ENCODE measurements around the gene RNF111. TPM values are rescaled to one million over a fixed set of nuclear protein-coding genes. Genes with fewer than 3 reads are reported as not detected.

Gene RNF111
- total and polyA plus RNA-seq, 4 donors, result 8.7 to 52.0 (median 19.5) TPM

DNA sequence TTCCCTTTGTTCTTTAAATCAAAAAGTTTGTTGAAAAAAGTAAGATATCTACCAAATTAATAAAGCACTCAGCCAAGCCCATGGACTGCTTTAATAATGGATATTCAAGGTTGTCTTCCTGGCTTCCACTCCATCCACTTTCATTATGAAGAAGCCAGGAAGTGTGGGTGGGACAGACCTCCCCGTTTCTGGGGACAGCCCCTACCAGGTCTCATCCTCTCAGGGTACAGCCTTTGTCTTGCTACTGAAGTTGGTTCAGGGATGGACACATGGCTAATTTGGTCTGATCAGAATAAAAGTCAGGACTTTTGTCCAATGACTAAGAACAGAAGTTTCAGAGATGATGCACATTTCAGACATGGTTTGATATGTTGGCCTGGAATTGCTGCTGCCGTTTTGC is 150.1 kb downstream of the RNF111 start:
- no peaks in the 10 kb centered on the region for H3K27me3 ChIP-seq (ENCODE audit: control insufficient read depth in 3 of 3, insufficient read depth in 3 of 3, low read length in 2 of 3)
- H3K9me3 ChIP-seq (ENCODE audit: control insufficient read depth in 4 of 4, insufficient read depth in 3 of 4, low read length in 3 of 4), result no peaks in the 10 kb centered on the region
- ATAC-seq (ENCODE audit: insufficient read depth, low FRiP score), result no peak
- H3K4me1 ChIP-seq (ENCODE audit: control insufficient read depth in 5 of 5, insufficient read depth in 5 of 5, low read length in 5 of 5), result peaks cover 0 to 3% (median 0%) of the 10 kb centered on the region in 5 donors
- no peak for DNase-seq
- TF ChIP-seq, protein P1, sequence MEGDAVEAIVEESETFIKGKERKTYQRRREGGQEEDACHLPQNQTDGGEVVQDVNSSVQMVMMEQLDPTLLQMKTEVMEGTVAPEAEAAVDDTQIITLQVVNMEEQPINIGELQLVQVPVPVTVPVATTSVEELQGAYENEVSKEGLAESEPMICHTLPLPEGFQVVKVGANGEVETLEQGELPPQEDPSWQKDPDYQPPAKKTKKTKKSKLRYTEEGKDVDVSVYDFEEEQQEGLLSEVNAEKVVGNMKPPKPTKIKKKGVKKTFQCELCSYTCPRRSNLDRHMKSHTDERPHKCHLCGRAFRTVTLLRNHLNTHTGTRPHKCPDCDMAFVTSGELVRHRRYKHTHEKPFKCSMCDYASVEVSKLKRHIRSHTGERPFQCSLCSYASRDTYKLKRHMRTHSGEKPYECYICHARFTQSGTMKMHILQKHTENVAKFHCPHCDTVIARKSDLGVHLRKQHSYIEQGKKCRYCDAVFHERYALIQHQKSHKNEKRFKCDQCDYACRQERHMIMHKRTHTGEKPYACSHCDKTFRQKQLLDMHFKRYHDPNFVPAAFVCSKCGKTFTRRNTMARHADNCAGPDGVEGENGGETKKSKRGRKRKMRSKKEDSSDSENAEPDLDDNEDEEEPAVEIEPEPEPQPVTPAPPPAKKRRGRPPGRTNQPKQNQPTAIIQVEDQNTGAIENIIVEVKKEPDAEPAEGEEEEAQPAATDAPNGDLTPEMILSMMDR (IDR thresholded peaks at IDR 0.05; ENCODE audit: control extremely low read depth, extremely low read depth), result no peak
- H3K4me3 ChIP-seq, result no peak overlapping the region
- 63 to 79% methylated on average over 2 of the region's 2 CpGs for WGBS, 2 donors
- peaks cover 12 to 22% (median 16%) of the 10 kb centered on the region in 4 donors for H3K36me3 ChIP-seq (ENCODE audit: control insufficient read depth in 4 of 4, insufficient read depth in 4 of 4, low read length in 4 of 4)
- no peak overlapping the region for H3K9ac ChIP-seq (ENCODE audit: insufficient read depth in 1 of 2, low read length in 2 of 2)
- H3K27ac ChIP-seq (ENCODE audit: low read depth in 1 of 2, low read length in 1 of 2), result no peak overlapping the region

DNA sequence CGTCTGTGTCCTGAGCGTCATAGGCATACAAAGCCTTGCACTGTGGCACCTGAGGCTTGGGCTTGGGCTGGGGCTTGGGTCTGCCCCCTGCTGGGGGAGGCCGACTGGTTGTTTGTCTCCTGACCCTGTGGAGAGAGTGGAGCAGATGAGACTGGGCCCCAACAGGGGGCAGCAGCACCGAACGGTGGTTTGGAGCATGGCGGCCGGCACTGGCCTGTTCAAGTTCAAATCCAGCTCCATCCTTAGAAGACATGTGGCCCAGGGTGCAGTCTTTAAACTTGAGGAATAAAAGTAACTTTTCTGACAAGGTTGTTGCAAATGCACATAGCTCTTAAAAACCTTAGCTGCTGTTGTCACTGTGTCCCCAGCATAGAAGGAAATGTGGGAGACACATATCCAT is 150.8 kb downstream of the RNF111 start:
- no peak for ATAC-seq (ENCODE audit: insufficient read depth, low FRiP score)
- 69 to 74% methylated on average over 7 of the region's 7 CpGs for WGBS, 2 donors
- Histone ChIP-seq H3K27ac (ENCODE audit: low read depth in 1 of 2, low read length in 1 of 2) (no peak overlapping the region), H3K4me1 (ENCODE audit: control insufficient read depth in 5 of 5, insufficient read depth in 5 of 5, low read length in 5 of 5) (peaks cover 0 to 3% (median 0%) of the 10 kb centered on the region in 5 donors), H3K9me3 (ENCODE audit: control insufficient read depth in 4 of 4, insufficient read depth in 3 of 4, low read length in 3 of 4) (no peaks in the 10 kb centered on the region), H3K9ac (ENCODE audit: insufficient read depth in 1 of 2, low read length in 2 of 2) (no peak overlapping the region), H3K27me3 (ENCODE audit: control insufficient read depth in 3 of 3, insufficient read depth in 3 of 3, low read length in 2 of 3) (no peaks in the 10 kb centered on the region), H3K4me3 (no peak overlapping the region), H3K36me3 (ENCODE audit: control insufficient read depth in 4 of 4, insufficient read depth in 4 of 4, low read length in 4 of 4) (peaks cover 12 to 23% (median 16%) of the 10 kb centered on the region in 4 donors)
- DNase-seq, result peak in 1 of 3 donors; percentile 24
- TF ChIP-seq, protein P1 (IDR thresholded peaks at IDR 0.05; ENCODE audit: control extremely low read depth, extremely low read depth), result peak; percentile 20

DNA sequence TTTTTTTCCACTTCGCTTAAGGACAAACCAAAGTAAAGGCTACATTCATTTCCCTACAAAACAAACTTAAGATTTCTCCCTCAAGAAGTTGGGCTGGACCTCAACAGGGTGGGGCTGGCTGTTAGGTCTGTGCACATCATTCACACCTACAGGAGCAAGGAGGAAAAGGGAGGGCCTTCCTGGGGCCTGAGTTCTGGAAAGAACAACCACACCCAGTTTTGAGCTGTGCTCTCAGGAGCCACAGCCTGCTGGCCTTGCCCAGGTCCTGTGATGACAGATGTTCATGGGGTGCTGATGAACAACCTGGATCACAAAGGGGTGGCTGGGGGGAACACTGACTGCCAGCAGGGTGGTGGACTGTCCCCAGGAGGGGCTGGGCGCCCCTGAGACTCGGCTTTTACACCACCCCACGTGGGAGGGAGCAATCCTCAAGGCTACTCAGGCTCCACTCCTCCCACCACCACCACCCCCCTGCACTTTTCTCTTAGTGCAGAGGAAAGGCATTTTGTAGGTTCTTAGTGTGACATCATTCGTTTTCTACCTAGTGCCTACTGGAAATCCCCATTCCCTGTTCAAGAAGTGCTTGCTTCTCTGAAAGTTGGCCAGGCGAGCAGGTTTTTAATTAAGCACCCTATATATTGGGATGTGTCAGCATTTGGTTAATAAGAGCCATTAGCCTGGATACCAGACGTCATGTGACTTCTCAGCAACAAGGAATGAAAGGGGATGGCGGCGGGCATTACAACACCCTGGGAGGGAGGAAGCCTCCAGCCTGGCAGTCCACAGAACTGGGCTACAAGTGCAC is 153.2 kb downstream of the RNF111 start:
- Histone ChIP-seq H3K9me3 (ENCODE audit: control insufficient read depth in 4 of 4, insufficient read depth in 3 of 4, low read length in 3 of 4) (no peaks in the 10 kb centered on the region), H3K9ac (ENCODE audit: insufficient read depth in 1 of 2, low read length in 2 of 2) (no peak overlapping the region), H3K4me1 (ENCODE audit: control insufficient read depth in 5 of 5, insufficient read depth in 5 of 5, low read length in 5 of 5) (peaks cover 0 to 3% (median 0%) of the 10 kb centered on the region in 5 donors), H3K27me3 (ENCODE audit: control insufficient read depth in 3 of 3, insufficient read depth in 3 of 3, low read length in 2 of 3) (no peaks in the 10 kb centered on the region), H3K27ac (ENCODE audit: low read depth in 1 of 2, low read length in 1 of 2) (peak overlapping the region in 1 of 2 donors; percentile 41), H3K4me3 (no peak overlapping the region), H3K36me3 (ENCODE audit: control insufficient read depth in 4 of 4, insufficient read depth in 4 of 4, low read length in 4 of 4) (peaks cover 4 to 24% (median 11%) of the 10 kb centered on the region in 4 donors)
- 66 to 80% methylated on average over 9 of the region's 9 CpGs for WGBS, 2 donors
- ATAC-seq (ENCODE audit: insufficient read depth, low FRiP score), result peak; percentile 64
- TF ChIP-seq, protein P1 (IDR thresholded peaks at IDR 0.05; ENCODE audit: control extremely low read depth, extremely low read depth), result no peak
- DNase-seq, result no peak
